A549 (cell line): ENCODE results near the gene CTSK. TPM values are rescaled to one million over a fixed set of nuclear protein-coding genes. Genes with fewer than 3 reads are reported as not detected.
A peak's percentile ranks its signal among the peaks of the same experiment; 100 is the strongest.

ENCODE experiments used
- ATAC-seq, 2 experiments: fragments of 200-7000 bp in 1 of 2; fragments of >200 bp in 1 of 2; cut with Nextera tagmentation in 1 of 2; cut with Tn5 transposase in 1 of 2; 3 replicates each; pipeline versions ENCODE4 v1.8.0 to v1.9.1; 2018 to 2020; ENCODE audit warnings: mild to moderate bottlenecking in 1 of 2, moderate library complexity in 1 of 2
- CTCF ChIA-PET: fragments of 300-600 bp; sonication (Branson Sonifier 250); formaldehyde crosslinking; extraction: SDS; loops from one replicate; lab custom pipeline; 2021; ENCODE audit warnings: antibody characterized with exemption, inconsistent platforms; lab: Yijun Ruan, JAX
- POLR2A ChIA-PET: fragments of 350-600 bp; formaldehyde crosslinking; extraction: SDS; loops from one replicate; lab custom pipeline; 2021; ENCODE audit warnings: antibody characterized with exemption, inconsistent platforms; lab: Yijun Ruan, JAX
- DNase-seq, 2 experiments: peaks; one replicate each; pipeline versions ENCODE4 v3.0.0 to v3.0.0-alpha.2; 2011 to 2016; ENCODE audit warnings: low read depth in 1 of 2, low spot score in 1 of 2
- FAIRE-seq: peaks from 2 replicates; lab custom pipeline; 2011; peaks lifted over from hg19 to GRCh38; lab: Jason Lieb, UNC
- H3K27ac ChIP-seq, 2 experiments: fragments of >200 bp; sonication (Bioruptor Twin); formaldehyde crosslinking; 3 replicates each; pipeline ENCODE4 v1.5.1; 2016 to 2017
- H3K4me1 ChIP-seq: fragments of >200 bp; sonication (Bioruptor Twin); formaldehyde crosslinking; 3 replicates; pipeline ENCODE4 v1.6.1; 2016
- H3K4me2 ChIP-seq: fragments of >200 bp; sonication (Bioruptor Twin); formaldehyde crosslinking; 3 replicates; pipeline ENCODE4 v1.6.1; 2016
- H3K4me3 ChIP-seq: fragments of >200 bp; sonication (Bioruptor Twin); formaldehyde crosslinking; 3 replicates; pipeline ENCODE4 v1.5.1; 2016
- H3K9me3 ChIP-seq: fragments of >200 bp; sonication (Bioruptor Twin); formaldehyde crosslinking; 3 replicates; pipeline ENCODE4 v1.6.1; 2016
- ATOH8 ChIP-seq: fragments of 250-450 bp; sonication (Bioruptor Pico); IDR thresholded peaks from 2 replicates; pipeline ENCODE4 v1.5.0; 2020; ENCODE audit warnings: low read depth, mild to moderate bottlenecking, moderate library complexity
- CBX2 ChIP-seq: fragments of 200-600 bp; sonication (generic); IDR thresholded peaks from 2 replicates; pipeline ENCODE4 v1.6.1; 2016; ENCODE audit warnings: low read depth, mild to moderate bottlenecking, borderline replicate concordance
- CEBPB ChIP-seq, 2 experiments: fragments of >200 bp in 1 of 2; sonication (Bioruptor Twin) in 1 of 2; formaldehyde crosslinking in 1 of 2; IDR thresholded peaks; 2 replicates each; pipeline ENCODE4 v1.6.1; 2012 to 2016
- CHD2 ChIP-seq: fragments of 150-350 bp; IDR thresholded peaks from 2 replicates; pipeline ENCODE4 v1.6.1; 2014; ENCODE audit warnings: low read length; ENCODE audit not compliant: partially characterized antibody
- CTCF ChIP-seq: fragments of >200 bp; sonication (Bioruptor Twin); formaldehyde crosslinking; IDR thresholded peaks from 3 replicates; pipeline ENCODE4 v1.5.1; 2016
- E2F6 ChIP-seq: IDR thresholded peaks from 2 replicates; pipeline ENCODE4 v1.6.1; 2012; ENCODE audit warnings: low read depth, borderline replicate concordance
- EHMT2 ChIP-seq: fragments of 200-600 bp; sonication (generic); IDR thresholded peaks from 2 replicates; pipeline ENCODE4 v1.6.1; 2016; ENCODE audit warnings: antibody characterized with exemption, low read depth, mild to moderate bottlenecking, moderate library complexity
- FOSB ChIP-seq: fragments of 250-450 bp; sonication (Bioruptor Pico); IDR thresholded peaks from 2 replicates; pipeline ENCODE4 v1.5.0; 2020; ENCODE audit warnings: mild to moderate bottlenecking, moderate library complexity
- FOSL2 ChIP-seq, 2 experiments: fragments of 450-650 bp in 1 of 2; fragments of >200 bp in 1 of 2; sonication (Bioruptor Twin) in 1 of 2; formaldehyde crosslinking; IDR thresholded peaks; 2 replicates each; pipeline versions ENCODE4 v1.5.0 to v1.6.1; 2016 to 2020; ENCODE audit warnings: mild to moderate bottlenecking in 1 of 2, moderate library complexity in 1 of 2
- JUN ChIP-seq, 2 experiments: fragments of >200 bp; sonication (Bioruptor Twin); formaldehyde crosslinking; IDR thresholded peaks; 2 replicates in 1 of 2; 3 replicates in 1 of 2; pipeline ENCODE4 v1.6.1; 2016 to 2017
- KDM5A ChIP-seq: fragments of 200-600 bp; sonication (generic); IDR thresholded peaks from 2 replicates; pipeline ENCODE4 v1.6.1; 2016; ENCODE audit warnings: antibody characterized with exemption, mild to moderate bottlenecking
- MAZ ChIP-seq: fragments of 150-350 bp; IDR thresholded peaks from 2 replicates; pipeline ENCODE4 v1.6.1; 2014; ENCODE audit warnings: antibody characterized with exemption, low read depth, low read length, borderline replicate concordance
- NR3C1 ChIP-seq: fragments of >200 bp; sonication (Bioruptor Twin); formaldehyde crosslinking; IDR thresholded peaks from 3 replicates; pipeline ENCODE4 v1.6.1; 2017
- RAD21 ChIP-seq, 2 experiments: fragments of >200 bp in 1 of 2; sonication (Bioruptor Twin) in 1 of 2; formaldehyde crosslinking in 1 of 2; IDR thresholded peaks in 1 of 2; conservative IDR thresholded peaks in 1 of 2; 2 replicates in 1 of 2; 3 replicates in 1 of 2; pipeline ENCODE4 v1.6.1; 2012 to 2018; ENCODE audit warnings: inconsistent platforms in 1 of 2
- SMC3 ChIP-seq: fragments of >200 bp; sonication (Bioruptor Twin); formaldehyde crosslinking; IDR thresholded peaks from 3 replicates; pipeline ENCODE4 v1.6.1; 2018; ENCODE audit warnings: inconsistent platforms
- TP53 ChIP-seq: fragments of 250-450 bp; sonication (Bioruptor Pico); IDR thresholded peaks from 2 replicates; pipeline ENCODE4 v1.5.0; 2021; ENCODE audit warnings: mild to moderate bottlenecking, moderate library complexity
- ZC3H11A ChIP-seq: fragments of 450-650 bp; IDR thresholded peaks from 2 replicates; pipeline ENCODE4 v1.6.1; 2014; ENCODE audit warnings: antibody characterized with exemption, mild to moderate bottlenecking
- WGBS: methylation state at CpG from one replicate; pipeline ENCODE4 v1.1.6; 2017; ENCODE audit errors: missing lambda C conversion rate; 5-methylcytosine and 5-hydroxymethylcytosine counted together
- polyA plus RNA-seq, 4 experiments: library from polyadenylated mRNA; depleted of rRNA in 3 of 4; stranded (reverse); fragments of >200 nt; fragmentation: RNase III in 1 of 4; extraction: RNeasy Plus Mini Kit Qiagen cat#74134 plus additional on column Dnase treatment in 1 of 4; gene quantifications; 2 replicates in 3 of 4; 3 replicates in 1 of 4; pipeline ENCODE4 v1.2.3, GENCODE V29; 2011 to 2017

Gene CTSK
- polyA plus RNA-seq, 2 of the 4 experiments (the other 2 are of a cell fraction): 2.4 to 5.0 TPM

GRCh38 chr1:150820730-150821512, 12.9 kb upstream of the CTSK start:
- TF ChIP-seq FOSL2 (IDR thresholded peaks at IDR 0.05) (no peak), FOSL2 (CRISPR knock-in tag; IDR thresholded peaks at IDR 0.05) (peak; percentile 62), KDM5A (no peak)
- no peak overlapping the region for H3K4me3 ChIP-seq
- CTCF ChIA-PET: interaction anchor here (0.6 to 2.6 kb wide), 3 partner anchors 8 to 335 kb away, joined by 3 to 18 read pairs (median 4); no protein-coding TSS in a partner anchor
- H3K4me2 ChIP-seq: no peak overlapping the region
- ATAC-seq: no peak
- no peak for FAIRE-seq
- no peaks in the 10 kb centered on the region for H3K4me1 ChIP-seq
- H3K27ac ChIP-seq: no peak overlapping the region
- POLR2A ChIA-PET: no interaction called here
- H3K9me3 ChIP-seq: no peaks in the 10 kb centered on the region
- no peak for DNase-seq
- 72% methylated on average over 7 of the region's 7 CpGs for WGBS

- DNase-seq (no peak), FAIRE-seq (no peak), ATAC-seq (no peak)
- CTCF ChIA-PET: interaction anchor here (0.7 to 1.3 kb wide), 5 partner anchors 10 to 255 kb away, joined by 3 to 4 read pairs (median 3); no protein-coding TSS in a partner anchor
- H3K27ac ChIP-seq: no peak overlapping the region
- no peaks in the 10 kb centered on the region for H3K9me3 ChIP-seq
- POLR2A ChIA-PET: no interaction called here
- H3K4me3 ChIP-seq: no peak overlapping the region
- no peak overlapping the region for H3K4me2 ChIP-seq
- H3K4me1 ChIP-seq: no peaks in the 10 kb centered on the region
- WGBS: 85% methylated on average over 4 of the region's 4 CpGs
- TF ChIP-seq CBX2 (no peak), FOSB (no peak), E2F6 (no peak)
- TF ChIP-seq, all 56 proteins: peak for 0
These were observed 7.8 kb upstream of the CTSK start for GRCh38 chr1:150815871-150816270.

- Histone ChIP-seq H3K27ac (no peak overlapping the region), H3K4me2 (no peak overlapping the region), H3K9me3 (no peaks in the 10 kb centered on the region), H3K4me3 (no peak overlapping the region), H3K4me1 (no peaks in the 10 kb centered on the region)
- TF ChIP-seq SMC3: peak; percentile 87
- TF ChIP-seq ZC3H11A: no peak
- TF ChIP-seq MAZ: no peak
- no peak for TF ChIP-seq EHMT2
- TF ChIP-seq CHD2: no peak
- TF ChIP-seq RAD21 (conservative IDR thresholded peaks at IDR 0.05 in 1 of 2, IDR thresholded peaks at IDR 0.05 in 1 of 2): peak; percentile 84 to 90
- TF ChIP-seq JUN (IDR thresholded peaks at IDR 0.05): no peak
- no peak for TF ChIP-seq TP53 (CRISPR knock-in tag)
- TF ChIP-seq CEBPB (IDR thresholded peaks at IDR 0.05): no peak
- TF ChIP-seq CTCF: peak; percentile 76
- TF ChIP-seq NR3C1: no peak
- no peak for TF ChIP-seq ATOH8 (CRISPR knock-in tag)
- FAIRE-seq (peak; percentile 78), DNase-seq (peak; percentile 69 to 75), ATAC-seq (peak; percentile 97 to 98)
- ChIA-PET POLR2A (interaction anchor here (0.6 to 1.0 kb wide), 2 partner anchors 234 to 252 kb away, joined by 4 read pairs; partner anchors contain the start of gene MCL1), CTCF (interaction anchor here (0.6 to 3.3 kb wide), 66 partner anchors 9 to 328 kb away, joined by 3 to 36 read pairs (median 4); partner anchors contain the start of genes ADAMTSL4, CTSS, CTXND2 and ENSA)
- WGBS: 44% methylated on average over 5 of the region's 5 CpGs
These were observed 5.1 kb upstream of the CTSK start for GRCh38 chr1:150813028-150813707.
